ENCODE measurements around the gene ABHD17C. TPM values are rescaled to one million over a fixed set of nuclear protein-coding genes. Genes with fewer than 3 reads are reported as not detected.

The ABHD17C gene
- total RNA-seq, 2 donors from 2014 or later: 92.1 to 152 TPM

- Histone ChIP-seq H3K9me3 (no peaks in the 10 kb centered on the region), H3K4me1 (no peaks in the 10 kb centered on the region), H3K27me3 (no peaks in the 10 kb centered on the region), H3K27ac (no peak overlapping the region), H3K4me3 (no peak overlapping the region), H3K36me3 (no peaks in the 10 kb centered on the region), H3K9ac (ENCODE audit: low read depth in 2 of 2, low read length in 2 of 2) (no peak overlapping the region)
- intact Hi-C loops (cut with DNase I): no loop called here
- no peak for DNase-seq
- TF ChIP-seq, protein P1, sequence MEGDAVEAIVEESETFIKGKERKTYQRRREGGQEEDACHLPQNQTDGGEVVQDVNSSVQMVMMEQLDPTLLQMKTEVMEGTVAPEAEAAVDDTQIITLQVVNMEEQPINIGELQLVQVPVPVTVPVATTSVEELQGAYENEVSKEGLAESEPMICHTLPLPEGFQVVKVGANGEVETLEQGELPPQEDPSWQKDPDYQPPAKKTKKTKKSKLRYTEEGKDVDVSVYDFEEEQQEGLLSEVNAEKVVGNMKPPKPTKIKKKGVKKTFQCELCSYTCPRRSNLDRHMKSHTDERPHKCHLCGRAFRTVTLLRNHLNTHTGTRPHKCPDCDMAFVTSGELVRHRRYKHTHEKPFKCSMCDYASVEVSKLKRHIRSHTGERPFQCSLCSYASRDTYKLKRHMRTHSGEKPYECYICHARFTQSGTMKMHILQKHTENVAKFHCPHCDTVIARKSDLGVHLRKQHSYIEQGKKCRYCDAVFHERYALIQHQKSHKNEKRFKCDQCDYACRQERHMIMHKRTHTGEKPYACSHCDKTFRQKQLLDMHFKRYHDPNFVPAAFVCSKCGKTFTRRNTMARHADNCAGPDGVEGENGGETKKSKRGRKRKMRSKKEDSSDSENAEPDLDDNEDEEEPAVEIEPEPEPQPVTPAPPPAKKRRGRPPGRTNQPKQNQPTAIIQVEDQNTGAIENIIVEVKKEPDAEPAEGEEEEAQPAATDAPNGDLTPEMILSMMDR (IDR thresholded peaks at IDR 0.05): no peak
Observed at GRCh38 chr15:80745888-80746287, 50.8 kb downstream of the ABHD17C start.

DNA sequence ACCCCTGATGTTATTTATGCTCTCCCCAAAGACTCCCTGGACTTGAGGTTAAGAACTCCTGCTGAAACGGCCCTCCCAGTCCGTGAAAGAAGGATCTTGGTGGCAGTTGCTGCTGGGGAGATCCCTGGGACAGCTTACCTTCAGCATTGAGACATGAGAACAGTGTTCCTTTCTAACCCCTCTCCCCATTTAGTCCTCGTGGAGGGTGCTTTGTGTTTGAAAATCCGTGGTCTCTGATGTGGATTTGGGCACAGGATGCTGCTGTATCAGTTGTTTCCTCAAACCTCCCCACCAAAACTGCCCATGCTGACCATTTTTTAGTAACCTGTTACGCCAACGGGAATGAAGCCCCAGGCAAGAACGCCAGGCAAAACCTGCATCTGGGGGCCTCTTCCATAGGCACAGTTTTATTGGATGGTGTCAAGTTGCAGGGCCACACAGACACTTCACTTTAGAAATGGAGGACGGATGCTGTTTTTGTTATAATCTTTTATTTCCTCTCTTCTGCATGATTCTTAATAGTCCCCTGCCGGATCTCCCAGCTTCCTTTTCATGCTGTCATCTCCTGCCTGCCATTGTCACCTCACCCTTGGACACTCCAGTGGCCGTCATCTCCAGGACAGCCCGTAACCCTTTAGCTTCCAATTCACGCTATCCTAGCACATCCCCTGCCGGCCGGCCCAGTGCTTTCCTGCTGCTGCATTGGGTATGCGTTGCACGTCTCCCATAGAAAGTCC is 52.4 kb downstream of the ABHD17C start:
- Histone ChIP-seq H3K4me1 (no peaks in the 10 kb centered on the region), H3K27ac (no peak overlapping the region), H3K36me3 (no peaks in the 10 kb centered on the region), H3K4me3 (no peak overlapping the region), H3K27me3 (no peaks in the 10 kb centered on the region), H3K9ac (ENCODE audit: low read depth in 2 of 2, low read length in 2 of 2) (no peak overlapping the region), H3K9me3 (no peaks in the 10 kb centered on the region)
- intact Hi-C loops (cut with DNase I): no loop called here
- DNase-seq: no peak
- TF ChIP-seq, protein P1 (IDR thresholded peaks at IDR 0.05): no peak

DNA sequence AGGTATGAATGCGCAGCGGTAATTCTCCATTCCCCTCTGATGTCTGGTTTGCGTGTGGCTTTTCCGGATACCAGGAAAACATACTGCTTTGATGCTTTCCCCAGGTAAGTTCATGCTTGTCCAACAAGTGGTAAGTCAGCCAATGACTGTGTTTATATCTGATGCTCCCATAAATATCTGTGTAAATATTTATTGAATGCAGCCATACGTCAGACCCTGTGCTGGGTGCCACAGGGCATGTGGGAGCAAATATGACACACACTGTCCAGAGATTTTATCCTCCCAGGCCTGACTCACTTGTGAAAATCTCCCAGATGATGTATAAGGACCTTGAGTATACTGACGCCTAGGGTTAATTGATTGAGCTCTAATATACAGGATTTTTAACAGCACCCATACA is 54.5 kb downstream of the ABHD17C start:
- no peak overlapping the region for H3K4me3 ChIP-seq
- H3K27ac ChIP-seq: no peak overlapping the region
- H3K9me3 ChIP-seq: no peaks in the 10 kb centered on the region
- intact Hi-C loops (cut with DNase I): no loop called here
- H3K9ac ChIP-seq (ENCODE audit: low read depth in 2 of 2, low read length in 2 of 2): no peak overlapping the region
- no peaks in the 10 kb centered on the region for H3K27me3 ChIP-seq
- H3K4me1 ChIP-seq: no peaks in the 10 kb centered on the region
- DNase-seq: no peak
- H3K36me3 ChIP-seq: no peaks in the 10 kb centered on the region
- TF ChIP-seq, protein P1 (IDR thresholded peaks at IDR 0.05): no peak

DNA sequence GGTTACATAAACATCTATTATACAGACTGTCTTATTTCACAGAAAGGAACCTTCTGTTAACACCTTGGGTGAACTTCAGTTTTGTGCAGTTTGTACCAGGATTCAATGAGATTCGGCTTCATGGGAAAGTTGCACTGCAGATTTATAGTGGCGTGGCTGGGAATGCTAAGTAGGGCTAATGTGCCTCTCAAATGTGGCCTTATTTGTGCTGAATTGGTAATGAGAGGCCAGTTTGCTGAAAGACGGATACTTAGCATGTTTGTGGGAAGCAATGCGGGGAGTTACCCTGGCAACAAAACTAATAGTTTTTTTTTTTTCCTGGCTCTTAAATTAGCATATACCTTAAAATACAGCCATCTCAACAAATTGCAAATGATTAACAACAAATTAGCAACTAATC is 55.5 kb downstream of the ABHD17C start:
- H3K27me3 ChIP-seq: no peaks in the 10 kb centered on the region

DNA sequence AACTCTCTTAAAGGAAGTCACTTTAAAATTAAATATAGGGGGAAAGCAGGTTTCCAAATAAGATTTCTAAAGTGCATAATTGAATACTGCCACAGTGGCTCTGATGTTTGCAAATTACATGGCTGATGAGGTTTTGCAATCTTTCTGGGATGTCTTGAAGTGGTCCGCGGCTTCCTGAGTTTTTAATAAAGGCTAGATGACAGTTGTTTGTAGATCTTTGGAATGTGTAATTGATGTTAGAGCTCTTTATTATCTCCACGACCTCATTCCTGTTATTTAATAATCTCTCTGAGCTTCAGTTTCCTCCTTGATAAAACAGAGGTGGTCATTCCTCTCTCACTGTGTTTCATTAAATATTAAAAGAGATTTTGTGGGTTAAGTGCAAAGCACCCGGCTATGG is 57.1 kb downstream of the ABHD17C start:
- TF ChIP-seq, protein P1 (IDR thresholded peaks at IDR 0.05): no peak
- no peak for DNase-seq
- H3K27me3 ChIP-seq: no peaks in the 10 kb centered on the region
- no peak overlapping the region for H3K4me3 ChIP-seq
- intact Hi-C loops (cut with DNase I): no loop called here
- H3K27ac ChIP-seq: no peak overlapping the region
- no peak overlapping the region for H3K9ac ChIP-seq (ENCODE audit: low read depth in 2 of 2, low read length in 2 of 2)
- no peaks in the 10 kb centered on the region for H3K4me1 ChIP-seq
- no peaks in the 10 kb centered on the region for H3K9me3 ChIP-seq
- H3K36me3 ChIP-seq: no peaks in the 10 kb centered on the region

More for the DNA sequence above, 55.5 kb downstream of the ABHD17C start:
- intact Hi-C loops (cut with DNase I): no loop called here
- no peak overlapping the region for H3K27ac ChIP-seq
- TF ChIP-seq, protein P1 (IDR thresholded peaks at IDR 0.05): no peak
- H3K4me3 ChIP-seq: no peak overlapping the region
- no peaks in the 10 kb centered on the region for H3K9me3 ChIP-seq
- H3K9ac ChIP-seq (ENCODE audit: low read depth in 2 of 2, low read length in 2 of 2): no peak overlapping the region
- no peaks in the 10 kb centered on the region for H3K4me1 ChIP-seq
- no peak for DNase-seq
- H3K36me3 ChIP-seq: no peaks in the 10 kb centered on the region

All from colonic mucosa (tissue), 4 donors.